Activated gamma-delta T cell treated with Interleukin-2 at 50 U/mL for 16 hours (primary cell): ENCODE measurements around the gene ARHGEF28.

Experiments
- DNase-seq: peaks from one replicate; pipeline ENCODE4 v3.0.0-alpha.2; 2020

The ARHGEF28 gene

DNA sequence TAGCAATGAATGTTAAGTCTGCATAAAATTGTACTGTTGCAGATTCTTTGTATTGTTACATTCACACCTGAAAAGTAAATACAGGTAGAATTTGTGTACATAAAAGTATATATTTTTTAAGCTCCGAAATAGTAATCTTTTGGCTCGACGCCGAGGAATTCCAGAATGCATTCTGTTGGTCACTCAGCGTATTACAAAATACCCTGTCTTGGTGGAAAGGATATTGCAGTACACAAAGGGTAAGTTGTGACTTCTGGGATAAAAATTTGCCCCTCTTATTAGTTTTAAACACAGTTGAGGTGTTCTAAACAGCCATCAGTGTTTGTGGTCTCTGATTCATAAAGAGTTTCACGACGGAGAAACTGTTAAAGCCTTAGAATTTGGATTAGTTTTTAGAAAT, 257.6 kb downstream of the ARHGEF28 start:
- DNase-seq, result no peak

DNA sequence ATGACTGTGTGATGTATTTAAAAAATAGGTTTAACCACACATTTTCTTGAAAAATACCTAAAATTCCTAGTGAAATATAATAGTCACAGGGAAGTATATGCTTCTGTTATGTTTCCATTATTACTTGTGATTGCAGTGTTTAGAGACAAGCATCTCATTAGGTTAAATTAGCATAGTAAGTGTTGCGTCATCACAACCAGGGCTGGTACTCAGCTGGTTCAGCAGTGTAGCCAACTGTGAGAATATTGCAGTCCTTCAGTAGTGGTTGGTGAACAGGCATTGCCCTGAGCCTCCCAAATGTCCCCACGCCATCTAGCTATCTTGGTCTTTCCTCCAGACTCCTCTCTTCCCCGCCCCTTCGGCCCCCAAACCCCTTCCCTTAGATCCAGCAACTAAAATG, 261.7 kb downstream of the ARHGEF28 start:
- no peak for DNase-seq

DNA sequence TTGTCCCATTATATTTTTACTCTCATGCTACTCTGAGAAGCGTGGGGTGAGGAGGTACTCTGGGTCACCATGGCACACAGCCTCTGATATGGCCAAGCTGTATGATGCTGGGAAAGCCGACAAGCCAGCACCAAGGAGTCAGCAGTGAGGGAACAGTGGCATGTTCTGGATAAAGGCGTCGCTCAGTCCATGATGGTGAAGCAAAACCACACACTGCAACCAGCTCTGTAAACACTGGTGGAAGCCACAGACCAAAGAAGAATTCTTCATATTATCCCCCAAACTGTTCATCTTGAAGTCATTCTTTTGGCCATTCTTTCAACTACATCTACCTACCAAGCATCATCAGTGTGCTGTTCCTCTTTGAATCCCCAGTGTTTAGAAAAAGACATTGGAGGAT, 264.6 kb downstream of the ARHGEF28 start:
- no peak for DNase-seq

DNA sequence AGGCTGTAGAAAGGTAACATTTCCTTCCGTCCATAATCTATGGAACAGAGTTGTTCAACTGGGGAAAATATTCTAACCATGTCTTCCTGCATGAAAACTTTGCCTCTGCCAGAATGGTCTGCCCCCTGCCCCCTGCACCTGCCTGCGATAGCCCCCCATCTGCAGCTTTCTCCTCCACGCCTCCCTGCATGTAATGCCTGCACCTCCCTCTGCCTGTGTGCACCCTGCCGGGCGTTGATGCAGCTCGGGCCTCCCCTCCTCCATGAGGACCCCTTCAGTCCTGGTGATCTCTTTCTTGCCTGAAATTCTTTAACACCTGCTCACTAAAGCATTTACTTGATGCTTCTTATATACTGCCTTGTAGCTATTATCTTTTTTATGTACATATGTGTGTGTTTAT, 266.2 kb downstream of the ARHGEF28 start:
- no peak for DNase-seq

DNA sequence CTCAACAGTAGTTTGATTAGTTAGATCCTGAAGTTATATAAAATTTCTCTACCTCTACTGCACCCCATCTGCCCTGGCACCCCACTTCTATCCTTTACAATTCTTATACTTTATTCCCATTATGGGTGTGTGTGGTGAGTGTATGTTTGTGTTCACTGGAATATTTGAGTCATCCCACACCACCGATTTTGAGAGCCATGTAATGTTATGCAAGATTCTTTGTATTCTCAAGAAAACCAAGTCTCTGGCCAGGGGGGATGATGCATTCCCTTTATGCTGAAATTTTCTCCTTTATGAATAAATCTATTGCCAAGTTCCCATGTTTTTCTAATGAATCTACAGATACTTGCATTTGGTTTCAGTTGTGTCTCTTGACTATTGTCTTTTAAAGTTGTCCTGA, 266.8 kb downstream of the ARHGEF28 start:
- DNase-seq, result no peak

DNA sequence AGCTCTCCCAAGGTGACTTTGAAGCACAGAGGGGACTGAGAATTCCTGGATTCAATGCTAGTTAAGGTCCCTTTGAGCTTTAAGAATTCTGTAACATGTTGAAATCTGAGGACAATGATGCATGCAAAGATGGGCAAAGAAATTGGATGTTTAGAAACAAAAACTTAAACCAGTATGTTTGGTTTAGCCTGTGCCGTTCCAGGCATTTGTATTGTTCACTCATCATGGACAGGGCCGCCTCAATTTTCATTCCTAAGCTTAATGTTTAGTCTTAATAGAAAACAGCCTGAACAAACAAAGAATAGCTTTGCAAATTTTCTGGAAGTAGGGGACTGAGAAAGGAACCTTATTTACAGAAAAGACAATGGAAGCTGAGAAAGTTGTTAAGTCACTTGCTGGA, 267.8 kb downstream of the ARHGEF28 start:
- DNase-seq, result no peak

DNA sequence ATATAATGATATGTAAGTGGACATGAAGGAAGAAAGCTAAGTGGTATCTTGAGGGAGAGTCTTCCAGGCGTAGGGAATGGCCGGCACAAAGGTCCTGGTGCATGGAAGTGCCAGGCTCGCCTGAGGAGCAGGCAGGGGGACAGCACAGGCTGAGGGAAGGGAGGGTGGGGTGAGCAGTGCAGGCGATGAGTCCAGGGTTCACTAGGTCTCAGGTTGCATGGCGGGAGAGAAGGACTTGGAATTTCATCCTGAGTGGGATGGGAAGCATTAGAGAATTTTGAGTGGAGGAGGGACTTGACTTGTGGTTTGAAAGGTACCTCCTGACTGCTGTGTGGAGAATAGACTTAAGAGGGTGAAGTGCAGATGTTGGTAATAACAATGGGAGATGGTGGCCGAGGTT, 268.9 kb downstream of the ARHGEF28 start:
- no peak for DNase-seq

DNA sequence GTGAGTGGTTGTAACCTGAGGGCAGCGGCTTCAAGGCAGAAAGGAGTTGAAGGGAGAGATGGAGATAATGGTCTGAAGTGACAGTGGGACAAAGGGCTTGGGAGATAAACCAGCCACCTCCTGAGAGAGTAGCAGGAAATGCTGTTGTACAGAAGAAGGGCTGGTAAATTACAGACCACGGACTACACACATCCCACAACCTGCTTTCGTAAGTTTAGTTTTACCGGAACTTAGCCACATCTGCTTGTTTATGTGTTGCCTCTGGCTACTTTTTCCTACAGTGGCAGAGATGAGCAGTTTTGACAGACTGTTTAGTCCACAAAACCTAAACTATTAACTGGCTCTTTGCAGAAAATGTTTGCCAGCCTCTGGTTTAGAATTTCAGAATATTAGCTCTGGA, 269.5 kb downstream of the ARHGEF28 start:
- DNase-seq, result no peak

DNA sequence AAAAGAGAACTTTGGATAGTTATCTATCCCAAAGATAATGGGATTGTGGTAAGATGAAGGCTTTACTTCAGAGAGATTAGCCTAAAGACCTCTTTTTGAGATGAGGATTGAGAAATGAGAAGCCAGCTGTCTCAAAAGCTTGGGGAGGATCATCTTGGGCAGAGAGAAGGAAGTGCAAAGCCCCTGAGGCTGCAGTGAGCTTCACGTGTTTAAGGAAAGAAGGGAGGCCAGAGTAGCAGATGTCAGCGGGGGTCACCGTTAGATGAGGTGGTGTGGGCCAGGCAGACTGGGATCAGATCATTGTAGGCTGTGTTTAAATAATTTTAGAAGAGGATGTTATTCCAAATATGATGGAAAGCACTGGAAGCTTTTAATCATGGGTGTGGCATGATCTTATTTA, 270.1 kb downstream of the ARHGEF28 start:
- no peak for DNase-seq

DNA sequence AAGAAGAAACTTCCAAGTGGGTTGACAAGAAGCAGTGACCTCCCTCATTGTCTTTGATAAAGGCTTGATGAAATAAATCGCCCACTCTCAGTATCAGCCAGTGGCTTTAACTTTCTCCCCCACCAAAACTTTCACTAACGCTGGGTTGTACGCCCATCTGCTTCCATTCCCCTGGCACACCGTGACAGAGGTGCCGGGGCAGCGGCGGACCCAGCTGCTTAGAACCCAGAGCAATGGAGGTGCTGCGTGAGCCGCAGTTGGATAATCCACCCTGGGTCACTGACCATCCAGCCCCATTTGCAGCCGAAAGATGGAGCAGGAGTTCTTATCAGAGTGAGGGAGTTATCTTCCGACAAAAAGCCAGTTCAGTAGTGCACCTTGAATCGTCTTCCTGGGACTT, 270.7 kb downstream of the ARHGEF28 start:
- DNase-seq, result no peak

DNA sequence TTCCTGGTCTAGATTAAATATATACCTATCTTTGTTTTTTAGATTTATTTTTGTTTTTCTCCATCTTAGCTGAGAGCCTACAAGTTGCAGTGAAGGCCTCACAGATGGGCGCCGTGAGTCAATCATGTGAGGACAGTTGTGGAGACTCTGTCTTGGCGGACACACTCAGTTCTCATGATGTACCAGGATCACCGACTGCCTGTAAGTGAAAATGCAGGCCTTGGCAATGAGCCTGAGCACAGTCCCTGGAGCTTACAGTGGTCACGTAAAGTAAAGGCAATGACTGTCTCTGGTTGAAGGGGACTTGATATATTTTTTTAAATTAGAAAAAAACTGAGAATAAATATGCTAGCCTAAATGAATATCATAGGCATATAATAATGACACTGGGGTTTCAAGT, 271.9 kb downstream of the ARHGEF28 start:
- no peak for DNase-seq

DNA sequence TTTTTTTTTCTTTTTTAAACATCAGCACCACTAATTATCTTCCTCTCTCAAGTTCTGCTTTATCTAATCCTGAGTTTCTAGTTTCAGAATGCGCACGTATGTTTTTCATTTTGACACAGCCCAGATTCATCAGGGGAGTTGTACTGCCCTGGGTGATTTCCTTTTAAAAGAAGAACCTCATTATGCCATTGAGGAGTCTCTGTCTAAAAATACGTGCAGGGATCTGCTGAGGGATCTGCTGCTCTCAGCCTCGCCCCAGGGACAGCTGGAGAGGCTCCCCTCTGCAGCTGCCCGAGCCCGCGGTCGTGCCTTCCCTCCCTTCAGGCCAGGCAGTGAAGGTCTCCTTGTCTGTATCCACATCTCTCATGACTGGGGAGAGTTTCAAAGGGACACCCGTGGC, 273.1 kb downstream of the ARHGEF28 start:
- no peak for DNase-seq

DNA sequence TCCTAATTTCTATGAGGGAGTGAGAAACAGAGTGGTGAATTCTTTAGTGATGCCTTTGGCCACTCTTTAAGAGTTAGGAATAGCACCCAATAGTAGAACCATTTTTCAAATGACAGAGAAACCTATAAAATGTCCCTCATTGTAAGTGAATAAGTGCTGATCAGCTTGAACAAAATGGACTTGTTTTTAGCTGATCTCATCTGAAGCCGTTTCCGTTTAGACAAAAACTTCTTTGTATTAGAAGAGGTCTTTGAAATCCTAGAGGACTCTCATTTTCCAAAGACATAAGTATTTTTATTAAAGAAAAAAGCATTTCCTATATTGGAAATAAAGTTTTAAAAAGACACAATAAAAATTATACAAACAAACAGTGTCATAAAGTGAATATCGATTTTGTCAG, 273.9 kb downstream of the ARHGEF28 start:
- DNase-seq, result no peak

DNA sequence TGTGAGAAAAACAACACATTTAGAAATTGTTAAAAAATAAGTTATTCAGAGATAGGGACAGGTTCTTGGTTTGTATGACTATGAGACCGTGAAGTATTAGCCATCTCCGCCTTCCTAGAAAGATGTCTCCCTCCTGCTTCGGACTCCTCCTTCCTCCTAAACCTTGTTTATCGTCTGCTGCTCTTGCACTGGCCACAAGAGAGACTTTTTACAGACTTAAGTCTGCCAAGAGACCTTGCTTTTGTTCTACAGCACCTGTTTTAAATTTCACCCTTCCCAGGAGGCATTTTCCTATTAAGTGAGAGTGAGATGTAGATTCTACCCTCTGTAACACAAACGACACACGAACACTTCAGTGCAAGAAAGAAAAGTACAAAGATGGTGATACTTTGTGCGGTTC, 274.6 kb downstream of the ARHGEF28 start:
- DNase-seq, result no peak

DNA sequence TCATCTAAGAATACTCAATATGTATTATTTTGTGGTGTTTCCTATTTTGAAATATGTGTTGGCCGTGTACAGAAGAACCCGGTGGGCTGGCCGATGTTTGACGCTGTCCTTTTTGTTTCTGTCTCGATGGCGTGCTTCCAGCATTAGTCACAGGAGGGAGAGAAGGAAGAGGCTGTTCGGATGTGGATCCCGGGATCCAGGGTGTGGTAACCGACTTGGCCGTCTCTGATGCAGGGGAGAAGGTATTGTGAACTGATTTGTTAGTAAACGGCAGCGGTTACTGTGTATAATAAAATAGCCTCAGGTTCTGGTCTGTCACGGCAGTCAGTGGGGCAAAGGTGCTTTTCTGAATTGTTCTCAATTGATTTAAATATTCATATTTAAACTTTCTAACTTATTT, 275.0 kb downstream of the ARHGEF28 start:
- DNase-seq, result no peak

DNA sequence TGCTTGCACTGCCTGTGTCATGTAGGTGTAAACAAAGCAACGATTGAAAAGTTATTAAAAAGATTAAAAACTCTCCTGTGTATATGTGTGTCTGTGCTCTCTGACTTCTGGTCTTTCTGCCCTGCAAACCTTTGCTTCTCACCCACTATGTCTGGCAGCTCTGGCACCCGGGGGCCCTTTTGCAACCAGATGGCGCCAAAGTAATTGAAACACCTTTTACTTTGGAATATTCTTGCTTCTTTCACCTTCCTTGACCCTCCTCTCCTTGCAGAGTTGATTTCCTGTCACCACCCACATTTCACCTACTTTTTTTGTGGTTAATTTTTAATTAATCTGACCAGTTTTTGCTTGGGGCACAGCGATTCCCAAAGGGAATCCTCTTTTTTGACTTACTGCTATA, 275.5 kb downstream of the ARHGEF28 start:
- DNase-seq, result no peak

DNA sequence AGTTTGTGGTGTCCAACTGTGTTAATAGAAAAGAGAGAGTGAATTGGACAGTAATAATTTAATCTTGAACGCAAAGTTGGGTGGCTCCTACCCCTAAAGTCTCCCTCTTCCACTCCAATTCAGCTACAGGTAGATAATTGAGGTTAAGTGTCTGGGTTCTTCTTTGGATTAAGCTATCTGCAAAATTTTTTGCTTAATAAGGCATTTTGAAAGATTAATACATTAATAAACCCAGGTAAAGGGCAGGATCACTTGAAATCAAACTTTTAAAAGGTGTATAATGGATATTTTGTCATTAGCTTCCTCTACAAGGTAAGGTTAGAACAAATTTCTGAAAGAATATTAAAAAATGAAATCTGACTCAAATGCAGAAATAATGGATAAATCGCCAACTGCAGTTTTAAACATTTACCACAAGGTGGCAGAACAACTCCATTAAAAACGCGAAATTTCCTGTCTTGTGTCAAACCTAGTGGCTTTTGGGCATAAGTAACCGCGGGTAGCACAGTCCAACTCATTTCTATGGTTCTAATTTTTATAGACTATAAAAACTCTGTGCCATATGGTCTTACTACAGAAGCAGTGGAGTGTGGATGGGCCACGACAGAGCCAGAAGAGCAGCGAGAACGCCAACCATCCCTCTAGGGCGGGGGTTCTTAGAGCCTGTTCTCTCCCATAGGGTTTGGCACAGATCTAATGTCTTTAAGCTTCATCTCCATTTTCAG, 276.5 kb downstream of the ARHGEF28 start:
- no peak for DNase-seq

DNA sequence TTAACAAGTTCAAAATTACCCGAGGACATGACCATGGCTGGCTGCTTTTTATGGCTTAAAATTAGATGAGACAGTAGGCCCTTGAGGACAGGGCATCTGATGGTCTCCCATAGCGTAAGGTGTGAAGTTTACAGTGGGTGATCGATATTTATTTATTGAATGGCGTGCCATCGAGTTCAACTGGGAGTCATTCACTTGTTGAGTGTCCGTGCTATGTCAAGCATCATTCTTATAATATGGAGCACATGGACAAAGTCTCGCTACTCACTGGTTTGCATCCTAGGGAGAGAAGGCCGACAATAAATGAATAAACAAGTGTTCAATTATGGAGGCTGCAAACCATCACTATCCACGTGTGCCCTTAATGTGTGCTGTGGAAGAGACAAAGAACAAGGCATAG, 277.2 kb downstream of the ARHGEF28 start:
- DNase-seq, result no peak

DNA sequence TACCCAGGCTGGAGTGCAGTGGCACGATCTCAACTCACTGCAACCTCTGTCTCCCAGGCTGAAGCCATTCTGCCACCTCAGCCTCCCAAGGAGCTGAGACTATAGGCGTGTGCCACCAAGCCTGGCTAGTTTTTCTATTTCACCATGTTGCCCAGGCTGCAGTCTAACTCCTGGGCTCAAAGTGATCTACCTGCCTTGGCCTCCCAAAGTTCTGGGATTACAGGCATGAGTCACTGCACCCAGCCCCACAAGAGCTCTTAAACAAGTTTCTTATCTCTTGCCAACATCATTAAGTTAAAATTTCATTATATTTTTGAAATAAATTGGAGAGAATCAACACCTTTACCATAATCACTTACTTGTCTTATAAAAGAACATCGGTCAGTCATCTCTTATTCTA, 280.3 kb downstream of the ARHGEF28 start:
- no peak for DNase-seq

DNA sequence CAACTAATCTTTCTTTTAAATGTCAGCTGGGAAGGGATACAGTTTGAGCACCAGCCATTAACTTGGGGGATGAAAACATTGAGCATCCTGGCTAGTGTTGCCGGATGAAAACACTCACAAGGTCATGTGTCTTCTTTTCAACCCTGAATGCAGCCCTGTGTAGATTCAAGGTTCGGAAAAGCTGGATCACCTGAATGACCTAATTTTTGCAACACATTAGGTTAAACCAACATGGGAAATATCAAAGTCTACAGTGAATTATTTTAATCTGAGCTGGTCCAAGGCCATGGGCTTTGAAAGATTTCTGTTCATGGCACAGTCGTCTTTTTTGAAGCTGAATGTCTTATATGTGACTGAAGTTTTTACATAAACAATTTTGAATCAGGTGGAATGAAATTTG, 281.2 kb downstream of the ARHGEF28 start:
- no peak for DNase-seq

DNA sequence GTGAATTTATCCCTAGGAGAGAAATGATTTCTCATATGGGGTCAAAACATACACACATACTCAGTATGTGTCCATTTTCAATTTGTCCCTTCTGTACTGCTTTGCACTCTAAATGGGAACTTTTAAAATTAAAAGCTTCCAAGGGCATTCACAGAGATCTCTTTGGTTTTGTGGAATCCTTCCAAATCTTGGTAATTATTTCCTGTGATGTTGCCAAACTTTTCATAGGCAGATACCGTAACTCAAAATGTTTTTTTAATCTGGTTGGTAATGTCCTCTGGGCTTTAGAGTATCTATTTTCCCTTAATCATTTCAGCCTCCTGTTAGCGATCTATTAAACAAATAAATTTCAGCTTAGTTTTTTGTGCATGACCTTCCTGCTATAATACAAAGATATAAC, 282.4 kb downstream of the ARHGEF28 start:
- DNase-seq, result no peak

DNA sequence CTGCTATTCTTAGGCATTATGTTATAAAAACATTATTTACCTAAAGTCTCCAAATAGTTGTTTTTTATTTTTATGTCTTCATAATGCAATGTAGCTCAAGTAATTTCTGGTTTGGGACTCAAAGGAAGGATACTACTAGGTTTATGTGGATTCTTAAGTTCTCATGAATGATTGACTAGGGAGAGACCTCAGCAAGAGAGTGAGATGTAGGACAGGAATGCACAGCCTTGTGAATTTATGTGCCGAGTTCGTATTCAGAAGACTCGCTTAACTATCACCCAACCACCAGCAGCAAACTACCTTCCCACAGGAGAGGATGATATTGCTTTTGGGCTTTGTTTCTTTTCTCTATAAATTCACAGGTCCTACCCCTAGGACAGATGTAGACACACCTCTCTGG, 282.9 kb downstream of the ARHGEF28 start:
- DNase-seq, result no peak

DNA sequence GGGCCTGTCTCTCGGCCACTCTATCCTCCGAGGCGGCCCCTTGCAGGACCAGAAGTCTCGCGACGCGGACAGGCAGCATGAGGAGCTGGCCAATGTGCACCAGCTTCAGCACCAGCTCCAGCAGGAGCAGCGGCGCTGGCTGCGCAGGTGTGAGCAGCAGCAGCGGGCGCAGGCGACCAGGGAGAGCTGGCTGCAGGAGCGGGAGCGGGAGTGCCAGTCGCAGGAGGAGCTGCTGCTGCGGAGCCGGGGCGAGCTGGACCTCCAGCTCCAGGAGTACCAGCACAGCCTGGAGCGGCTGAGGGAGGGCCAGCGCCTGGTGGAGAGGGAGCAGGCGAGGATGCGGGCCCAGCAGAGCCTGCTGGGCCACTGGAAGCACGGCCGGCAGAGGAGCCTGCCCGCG, 283.5 kb downstream of the ARHGEF28 start:
- no peak for DNase-seq

DNA sequence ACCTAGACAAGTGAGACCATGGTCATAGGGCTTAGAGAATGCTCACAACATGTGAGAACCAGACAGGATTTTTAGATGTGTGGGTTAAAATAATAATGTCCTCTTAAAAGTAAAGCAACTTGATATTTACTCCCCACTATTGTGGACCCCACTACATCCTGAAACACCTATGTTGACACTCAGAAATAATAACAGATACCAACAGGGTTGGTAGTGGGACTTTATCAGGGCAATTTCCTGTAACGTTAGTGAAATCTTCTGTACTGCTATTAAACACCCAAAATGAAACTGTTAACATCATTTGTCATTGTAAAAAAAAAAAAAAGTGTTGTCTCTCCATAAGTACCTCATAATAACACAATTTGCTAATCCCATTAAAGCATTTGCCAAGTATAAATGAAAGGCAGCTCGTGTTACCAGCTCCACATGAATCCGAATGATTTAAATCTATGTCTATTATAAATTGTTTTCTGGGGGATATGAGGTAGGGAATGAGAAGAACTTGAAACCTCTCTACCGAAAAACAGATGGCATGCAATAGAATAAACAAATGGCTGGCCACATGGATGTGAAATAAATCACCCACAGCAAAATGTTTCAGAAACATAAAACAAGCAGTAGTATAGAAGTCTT, 285.9 kb downstream of the ARHGEF28 start:
- no peak for DNase-seq

DNA sequence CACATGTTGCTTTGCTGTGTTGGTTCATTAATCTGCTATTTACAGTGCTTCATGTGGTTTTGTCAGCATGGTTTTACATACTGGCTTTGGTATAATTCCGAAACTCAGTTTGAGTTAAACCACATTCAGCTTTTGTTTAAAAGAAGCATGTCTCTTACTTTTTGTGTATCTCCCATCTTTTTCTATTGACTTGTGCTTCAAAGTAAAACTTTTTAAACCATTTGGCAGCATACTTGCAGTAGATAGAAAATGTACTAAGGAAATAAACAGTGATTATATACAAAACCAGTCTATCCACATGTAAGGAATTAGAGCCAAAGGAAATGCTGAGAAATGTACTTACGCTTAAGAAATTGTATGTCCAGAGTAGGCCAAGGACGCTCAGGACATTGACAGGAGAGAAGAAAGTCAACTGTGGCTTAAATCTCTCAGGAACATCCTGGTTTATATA, 286.9 kb downstream of the ARHGEF28 start:
- DNase-seq, result no peak
